Amniotic stem cell (primary cell): Measurements from ENCODE around the gene HOXA9.

ENCODE experiments used
- DNase-seq: peaks from one replicate; lab custom pipeline; 2025; lab: John Stamatoyannopoulos, UW

Gene HOXA9

GRCh38 chr7:27153526-27153925, 11.8 kb downstream of the HOXA9 start:
- DNase-seq, result no peak

- no peak for DNase-seq
These were observed 12.4 kb downstream of the HOXA9 start for GRCh38 chr7:27152816-27153442.

- no peak for DNase-seq
These were observed 13.2 kb downstream of the HOXA9 start, which contains the start of gene HOXA3 for GRCh38 chr7:27151931-27152815. Gene HOXA3 (minus strand): TSS chr7:27152583. CDS start chr7:27110640, 41,943 bp downstream.

GRCh38 chr7:27151341-27151930, 13.9 kb downstream of the HOXA9 start:
- DNase-seq, result no peak

- DNase-seq, result peak; percentile 5
These were observed 14.6 kb downstream of the HOXA9 start for GRCh38 chr7:27150568-27151340.

- DNase-seq, result no peak
These were observed 15.3 kb downstream of the HOXA9 start for GRCh38 chr7:27149842-27150567.

GRCh38 chr7:27148756-27149641, 16.3 kb downstream of the HOXA9 start:
- DNase-seq, result no peak

GRCh38 chr7:27148031-27148755, 17.1 kb downstream of the HOXA9 start:
- DNase-seq, result no peak

GRCh38 chr7:27147199-27148030, 17.9 kb downstream of the HOXA9 start, which contains the start of gene HOXA6:
Gene HOXA6 (minus strand): TSS chr7:27147774. CDS start chr7:27147749, 25 bp downstream.
- DNase-seq, result no peak

GRCh38 chr7:27146491-27147198, 18.7 kb downstream of the HOXA9 start:
- no peak for DNase-seq

GRCh38 chr7:27145914-27146412, 19.4 kb downstream of the HOXA9 start:
- DNase-seq, result no peak

- DNase-seq, result no peak
These were observed 20.0 kb downstream of the HOXA9 start for GRCh38 chr7:27145165-27145913.

- DNase-seq, result no peak
These were observed 20.6 kb downstream of the HOXA9 start for GRCh38 chr7:27144781-27145164.

- no peak for DNase-seq
These were observed 21.2 kb downstream of the HOXA9 start for GRCh38 chr7:27143950-27144780.

- no peak for DNase-seq
These were observed 22.1 kb downstream of the HOXA9 start, which contains the start of gene HOXA5 for GRCh38 chr7:27143023-27143949. Gene HOXA5 (minus strand): TSS chr7:27143681. CDS start chr7:27143607, 74 bp downstream.
